GM10248 (cell line): ENCODE results near the gene PTPN1.

ENCODE experiments used
- CTCF ChIA-PET: fragments of 300-600 bp; sonication (Branson Sonifier 250); formaldehyde crosslinking; extraction: SDS; loops from one replicate; lab custom pipeline; 2021; ENCODE audit warnings: antibody characterized with exemption; lab: Yijun Ruan, JAX
- POLR2A ChIA-PET: fragments of 350-650 bp; sonication (Branson Sonifier 250); formaldehyde crosslinking; extraction: SDS; loops from one replicate; lab custom pipeline; 2020; ENCODE audit warnings: antibody characterized with exemption; lab: Yijun Ruan, JAX
- DNase-seq: peaks from one replicate; pipeline ENCODE4 v3.0.0; 2012; ENCODE audit errors: extremely low spot score
- CTCF ChIP-seq: IDR thresholded peaks from 2 replicates; pipeline ENCODE4 v1.5.1; 2012; ENCODE audit warnings: mild to moderate bottlenecking, low read depth; ENCODE audit errors: extremely low read depth, missing control alignments, control extremely low read depth

Gene PTPN1

DNA sequence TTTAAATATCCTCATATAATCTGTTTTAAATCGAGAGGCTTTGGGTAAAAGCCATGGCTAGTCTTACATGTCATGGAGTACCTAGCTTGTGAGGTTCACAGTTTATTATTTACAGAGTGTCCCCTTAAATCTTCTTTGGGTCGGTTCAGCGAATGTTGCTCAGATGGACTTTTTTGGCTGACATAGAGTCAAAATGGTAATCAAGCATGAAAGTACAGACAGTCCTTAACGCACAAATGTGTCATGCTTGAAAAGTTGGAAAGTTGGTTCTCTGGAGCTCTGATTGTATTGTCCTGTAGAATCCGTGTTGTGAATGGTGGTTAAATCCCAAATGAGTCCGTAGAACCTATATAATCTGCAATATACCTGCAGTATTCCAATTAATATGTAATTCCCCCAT, 22.0 kb downstream of the PTPN1 start:
- ChIA-PET CTCF (interaction anchor here (1.6 kb wide), 1 partner anchor 9 kb away, joined by 5 read pairs; no protein-coding TSS in a partner anchor), POLR2A (no interaction called here)
- DNase-seq: no peak
- TF ChIP-seq CTCF: no peak

DNA sequence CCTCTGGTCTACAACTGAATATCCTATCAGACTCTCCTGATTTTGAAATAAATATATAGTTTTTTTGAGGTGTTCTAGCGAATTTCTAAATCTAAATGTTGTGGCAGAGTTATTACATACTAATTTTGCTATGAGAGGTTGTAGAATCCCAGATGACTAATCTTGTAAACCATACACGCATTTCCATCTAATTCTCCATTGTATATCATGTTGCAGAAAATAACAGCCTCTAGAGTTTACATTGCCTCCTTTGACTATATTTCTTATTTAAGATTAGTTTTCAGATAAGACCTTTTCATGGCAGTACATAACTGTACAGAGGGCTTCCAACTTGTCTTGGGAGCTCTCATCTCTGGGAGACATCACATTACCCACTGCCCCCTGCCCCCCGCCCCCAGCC, 22.9 kb downstream of the PTPN1 start:
- no peak for TF ChIP-seq CTCF
- POLR2A ChIA-PET: no interaction called here
- no peak for DNase-seq
- CTCF ChIA-PET: interaction anchor here (0.8 to 1.5 kb wide), 3 partner anchors 9 to 68 kb away, joined by 3 to 4 read pairs (median 3); no protein-coding TSS in a partner anchor

GRCh38 chr20:50533464-50533863, 23.3 kb downstream of the PTPN1 start:
- CTCF ChIA-PET: interaction anchor here (0.8 to 1.5 kb wide), 4 partner anchors 10 to 69 kb away, joined by 3 to 4 read pairs (median 4); no protein-coding TSS in a partner anchor
- TF ChIP-seq CTCF: no peak
- DNase-seq: no peak
- POLR2A ChIA-PET: no interaction called here

DNA sequence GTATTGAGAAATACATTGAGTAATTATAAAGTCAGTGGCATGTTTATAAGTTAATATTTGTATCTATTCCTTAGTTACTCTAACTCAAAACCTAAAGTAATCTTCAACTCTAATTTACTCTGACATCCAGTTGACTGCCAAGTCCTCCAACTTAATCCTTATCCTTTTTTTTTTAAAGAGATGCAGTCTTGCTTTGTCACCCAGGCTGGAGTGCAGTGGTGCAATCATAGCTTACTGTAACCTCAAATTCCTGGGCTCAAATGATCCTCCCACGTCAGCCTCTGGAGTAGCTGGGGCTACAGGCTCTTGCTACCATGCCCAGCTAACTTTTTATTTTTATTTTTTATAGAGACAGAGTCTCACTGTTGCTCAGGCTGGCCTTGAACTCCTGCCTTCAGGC, 24.4 kb downstream of the PTPN1 start:
- DNase-seq: no peak
- TF ChIP-seq CTCF: no peak
- POLR2A ChIA-PET: interaction anchor here (1.1 kb wide), 1 partner anchor 11 kb away, joined by 6 read pairs; no protein-coding TSS in a partner anchor
- CTCF ChIA-PET: interaction anchor here (1.1 to 1.7 kb wide), 6 partner anchors 11 to 34 kb away, joined by 3 to 6 read pairs (median 4); no protein-coding TSS in a partner anchor

- CTCF ChIA-PET: interaction anchor here (0.9 to 1.7 kb wide), 6 partner anchors 12 to 35 kb away, joined by 3 to 6 read pairs (median 3); no protein-coding TSS in a partner anchor
- no peak for TF ChIP-seq CTCF
- POLR2A ChIA-PET: interaction anchor here (1.1 kb wide), 1 partner anchor 10 kb away, joined by 6 read pairs; no protein-coding TSS in a partner anchor
- no peak for DNase-seq
Observed at GRCh38 chr20:50535162-50535561, 25.0 kb downstream of the PTPN1 start.

GRCh38 chr20:50536333-50536732, 26.1 kb downstream of the PTPN1 start:
- ChIA-PET POLR2A (no interaction called here), CTCF (interaction anchor here (0.9 to 1.0 kb wide), 2 partner anchors 10 to 11 kb away, joined by 3 to 4 read pairs; no protein-coding TSS in a partner anchor)
- DNase-seq: no peak
- no peak for TF ChIP-seq CTCF
